ENCODE measurements around the gene MRPL53. TPM values are rescaled to one million over a fixed set of nuclear protein-coding genes. Genes with fewer than 3 reads are reported as not detected.

MRPL53 gene
- total RNA-seq, 4 donors from 2014 or later = 15.0 to 49.4 (median 40.9) TPM

- Histone ChIP-seq H3K9me3 (no peaks in the 10 kb centered on the region), H3K4me1 (peaks cover 7 to 26% of the 10 kb centered on the region in 2 donors), H3K27ac (no peak within 1 kb of the TSS), H3K27me3 (peaks cover 53% of the 10 kb centered on the region), H3K36me3 (no peaks in the 10 kb centered on the region), H3K4me3 (replicated peaks in 1 of 3) (no peak within 1 kb of the TSS)
- WGBS, 2 donors = 9% methylated on average over 10 to 19 of the region's 82 CpGs
- TF ChIP-seq CTCF (IDR thresholded peaks at IDR 0.05) = no peak
- intact Hi-C loops (cut with DNase I) = no loop called here
- no peak for DNase-seq
Measured at GRCh38 chr2:74514368-74515270, 42.1 kb upstream of the MRPL53 start, which contains the start of gene TLX2. TLX2 (plus strand) TSS chr2:74514450; CDS start chr2:74514807, 357 bp downstream.

- H3K36me3 ChIP-seq = no peaks in the 10 kb centered on the region
- no peak for TF ChIP-seq CTCF (IDR thresholded peaks at IDR 0.05)
- no peak for TF ChIP-seq POLR2A (IDR thresholded peaks at IDR 0.05)
- no peak overlapping the region for H3K4me3 ChIP-seq (replicated peaks in 1 of 3)
- H3K27me3 ChIP-seq = peaks cover 53% of the 10 kb centered on the region
- no peak for DNase-seq
- 4 to 7% methylated on average over 31 to 38 of the region's 52 CpGs for WGBS, 2 donors
- peaks cover 7 to 26% of the 10 kb centered on the region in 2 donors for H3K4me1 ChIP-seq
- no peaks in the 10 kb centered on the region for H3K9me3 ChIP-seq
- H3K27ac ChIP-seq = no peak overlapping the region
- intact Hi-C loops (cut with DNase I) = no loop called here
Measured at GRCh38 chr2:74513605-74514367, 41.3 kb upstream of the MRPL53 start.

GRCh38 chr2:74512744-74513604, 40.5 kb upstream of the MRPL53 start:
- WGBS, 2 donors = 3 to 5% methylated on average over 8 to 9 of the region's 36 CpGs
- intact Hi-C loops (cut with DNase I) = no loop called here

More at GRCh38 chr2:74512744-74513604, 40.5 kb upstream of the MRPL53 start:
- H3K9me3 ChIP-seq = no peaks in the 10 kb centered on the region
- no peak overlapping the region for H3K27ac ChIP-seq
- no peak for DNase-seq
- no peak for TF ChIP-seq POLR2A (IDR thresholded peaks at IDR 0.05)
- TF ChIP-seq CTCF (IDR thresholded peaks at IDR 0.05) = no peak
- H3K36me3 ChIP-seq = no peaks in the 10 kb centered on the region
- H3K4me1 ChIP-seq = peaks cover 7 to 33% of the 10 kb centered on the region in 2 donors
- H3K4me3 ChIP-seq (replicated peaks in 1 of 3) = no peak overlapping the region
- peaks cover 53% of the 10 kb centered on the region for H3K27me3 ChIP-seq
